HL-60 (cell line): ENCODE results near the gene SLC25A23.

Experiments
- DNase-seq, 2 experiments: peaks; one replicate each; pipeline ENCODE4 v3.0.0-alpha.2; 2010 to 2020; ENCODE audit warnings: low read depth in 1 of 2, low spot score in 1 of 2
- H3K27ac ChIP-seq: fragments of 250-450 bp; sonication (Bioruptor Pico); replicated peaks from 2 replicates; pipeline ENCODE4 v1.5.1; 2020; ENCODE audit warnings: mild to moderate bottlenecking, moderate library complexity
- H3K27me3 ChIP-seq: fragments of 250-450 bp; sonication (Bioruptor Pico); 2 replicates; pipeline ENCODE4 v1.5.1; 2021; ENCODE audit warnings: mild to moderate bottlenecking, moderate library complexity; ENCODE audit not compliant: insufficient read depth, poor library complexity, severe bottlenecking
- H3K4me3 ChIP-seq: replicated peaks from 2 replicates; pipeline ENCODE4 v1.5.1; 2011; ENCODE audit warnings: mild to moderate bottlenecking, control low read depth, low read length; ENCODE audit not compliant: insufficient read depth
- CTCF ChIP-seq: IDR thresholded peaks from one replicate; pipeline ENCODE4 v1.5.1; 2011; ENCODE audit warnings: low read length, control low read depth, inconsistent platforms; ENCODE audit not compliant: insufficient read depth
- GABPA ChIP-seq: IDR thresholded peaks from 2 replicates; pipeline ENCODE4 v1.6.1; 2012; ENCODE audit warnings: low read depth
- POLR2AphosphoS5 ChIP-seq: IDR thresholded peaks from 2 replicates; pipeline ENCODE4 v1.6.1; 2012; ENCODE audit warnings: low read depth
- SPI1 ChIP-seq: IDR thresholded peaks from 2 replicates; pipeline ENCODE4 v1.6.1; 2012; ENCODE audit warnings: low read depth, mild to moderate bottlenecking, borderline replicate concordance
- TF ChIP-seq, protein P1 (sequence below): IDR thresholded peaks from 2 replicates; pipeline ENCODE4 v1.6.1; 2012; ENCODE audit warnings: low read depth; ENCODE audit not compliant: insufficient replicate concordance

SLC25A23 gene

DNA sequence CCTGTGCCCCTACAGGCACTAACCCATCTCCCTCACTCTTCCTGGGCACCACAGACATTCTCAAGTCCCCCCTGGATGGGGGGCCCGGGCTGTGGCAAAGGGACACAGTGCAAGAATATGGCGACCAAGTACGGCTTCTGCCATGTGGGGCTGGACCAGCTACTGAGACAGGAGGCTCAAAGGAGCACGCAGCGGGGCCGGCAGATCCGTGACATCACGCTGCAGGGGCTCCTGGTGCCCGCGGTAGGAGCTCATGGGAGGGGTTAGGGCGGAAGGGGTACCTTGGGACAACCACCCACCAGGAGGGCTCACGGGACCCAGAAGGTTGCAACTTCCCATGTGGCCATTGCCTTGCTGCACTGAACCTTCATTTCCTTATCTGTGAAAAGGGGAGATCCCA lies 63.3 kb downstream of the SLC25A23 start:
- no peak for DNase-seq
- TF ChIP-seq CTCF (no peak), SPI1 (no peak), POLR2AphosphoS5 (no peak), GABPA (no peak)
- TF ChIP-seq, protein P1, sequence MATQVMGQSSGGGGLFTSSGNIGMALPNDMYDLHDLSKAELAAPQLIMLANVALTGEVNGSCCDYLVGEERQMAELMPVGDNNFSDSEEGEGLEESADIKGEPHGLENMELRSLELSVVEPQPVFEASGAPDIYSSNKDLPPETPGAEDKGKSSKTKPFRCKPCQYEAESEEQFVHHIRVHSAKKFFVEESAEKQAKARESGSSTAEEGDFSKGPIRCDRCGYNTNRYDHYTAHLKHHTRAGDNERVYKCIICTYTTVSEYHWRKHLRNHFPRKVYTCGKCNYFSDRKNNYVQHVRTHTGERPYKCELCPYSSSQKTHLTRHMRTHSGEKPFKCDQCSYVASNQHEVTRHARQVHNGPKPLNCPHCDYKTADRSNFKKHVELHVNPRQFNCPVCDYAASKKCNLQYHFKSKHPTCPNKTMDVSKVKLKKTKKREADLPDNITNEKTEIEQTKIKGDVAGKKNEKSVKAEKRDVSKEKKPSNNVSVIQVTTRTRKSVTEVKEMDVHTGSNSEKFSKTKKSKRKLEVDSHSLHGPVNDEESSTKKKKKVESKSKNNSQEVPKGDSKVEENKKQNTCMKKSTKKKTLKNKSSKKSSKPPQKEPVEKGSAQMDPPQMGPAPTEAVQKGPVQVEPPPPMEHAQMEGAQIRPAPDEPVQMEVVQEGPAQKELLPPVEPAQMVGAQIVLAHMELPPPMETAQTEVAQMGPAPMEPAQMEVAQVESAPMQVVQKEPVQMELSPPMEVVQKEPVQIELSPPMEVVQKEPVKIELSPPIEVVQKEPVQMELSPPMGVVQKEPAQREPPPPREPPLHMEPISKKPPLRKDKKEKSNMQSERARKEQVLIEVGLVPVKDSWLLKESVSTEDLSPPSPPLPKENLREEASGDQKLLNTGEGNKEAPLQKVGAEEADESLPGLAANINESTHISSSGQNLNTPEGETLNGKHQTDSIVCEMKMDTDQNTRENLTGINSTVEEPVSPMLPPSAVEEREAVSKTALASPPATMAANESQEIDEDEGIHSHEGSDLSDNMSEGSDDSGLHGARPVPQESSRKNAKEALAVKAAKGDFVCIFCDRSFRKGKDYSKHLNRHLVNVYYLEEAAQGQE: no peak
- no peak overlapping the region for H3K4me3 ChIP-seq
- H3K27ac ChIP-seq: no peak overlapping the region
- no peaks in the 10 kb centered on the region for H3K27me3 ChIP-seq

GRCh38 chr19:6394831-6395230 lies 64.8 kb downstream of the SLC25A23 start:
- H3K4me3 ChIP-seq: no peak overlapping the region
- DNase-seq: no peak
- H3K27me3 ChIP-seq: no peaks in the 10 kb centered on the region
- TF ChIP-seq POLR2AphosphoS5 (no peak), GABPA (no peak), CTCF (no peak), SPI1 (no peak)
- TF ChIP-seq, protein P1: no peak
- H3K27ac ChIP-seq: no peak overlapping the region

GRCh38 chr19:6393983-6394412 lies 65.6 kb downstream of the SLC25A23 start:
- peak overlapping the region; percentile 98 for H3K4me3 ChIP-seq
- no peak for TF ChIP-seq GABPA
- TF ChIP-seq, protein P1: no peak
- TF ChIP-seq CTCF: no peak
- no peak for TF ChIP-seq SPI1
- TF ChIP-seq POLR2AphosphoS5: no peak

More at GRCh38 chr19:6393983-6394412, 65.6 kb downstream of the SLC25A23 start:
- peak in 1 of 2 experiments; percentile 75 for DNase-seq
- Histone ChIP-seq H3K27me3 (no peaks in the 10 kb centered on the region), H3K27ac (peak overlapping the region; percentile 83)
